DND-41 (cell line): ENCODE results near the gene PUM2.

ENCODE experiments used
- ATAC-seq: fragments of 200-7000 bp; cut with Tn5 transposase; 3 replicates; pipeline ENCODE4 v1.9.1; 2021; ENCODE audit warnings: low read depth; ENCODE audit not compliant: insufficient read depth
- DNase-seq: peaks from one replicate; pipeline ENCODE4 v3.0.0-alpha.2; 2020
- H2AFZ ChIP-seq: 2 replicates; pipeline ENCODE4 v1.6.0; 2012; ENCODE audit warnings: low read depth, low read length
- H3K27ac ChIP-seq: 2 replicates; pipeline ENCODE4 v1.5.1; 2012; ENCODE audit warnings: low read length, inconsistent platforms
- H3K27me3 ChIP-seq: fragments of 200-600 bp; sonication (generic); 2 replicates; pipeline ENCODE4 v1.6.0; 2012; ENCODE audit warnings: low read length, mild to moderate bottlenecking, inconsistent platforms; ENCODE audit not compliant: insufficient read depth, poor library complexity
- H3K36me3 ChIP-seq: 2 replicates; pipeline ENCODE4 v1.5.1; 2012; ENCODE audit warnings: low read length, inconsistent platforms; ENCODE audit not compliant: insufficient read depth
- H3K4me1 ChIP-seq: 2 replicates; pipeline ENCODE4 v1.5.1; 2012; ENCODE audit warnings: mild to moderate bottlenecking, low read length; ENCODE audit not compliant: insufficient read depth
- H3K4me2 ChIP-seq: 2 replicates; pipeline ENCODE4 v1.6.0; 2012; ENCODE audit warnings: mild to moderate bottlenecking, moderate library complexity, low read length, inconsistent platforms; ENCODE audit not compliant: insufficient read depth
- H3K4me3 ChIP-seq, 2 experiments: fragments of 200-600 bp in 1 of 2; shearing (Covaris generic) in 1 of 2; 2 replicates each; pipeline ENCODE4 v1.5.1; 2012 to 2016; ENCODE audit warnings: inconsistent platforms in 2 of 2, low read length in 2 of 2, mild to moderate bottlenecking in 2 of 2, low read depth in 1 of 2, moderate library complexity in 1 of 2
- H3K79me2 ChIP-seq: 2 replicates; pipeline ENCODE4 v1.6.0; 2012; ENCODE audit warnings: low read length, inconsistent platforms; ENCODE audit not compliant: insufficient read depth
- H3K9ac ChIP-seq: 2 replicates; pipeline ENCODE4 v1.6.0; 2012; ENCODE audit warnings: low read depth, mild to moderate bottlenecking, inconsistent platforms, low read length, moderate library complexity
- H3K9me3 ChIP-seq: 2 replicates; pipeline ENCODE4 v1.5.1; 2012; ENCODE audit warnings: low read length, moderate library complexity, mild to moderate bottlenecking, inconsistent platforms; ENCODE audit not compliant: insufficient read depth, severe bottlenecking
- H4K20me1 ChIP-seq: 2 replicates; pipeline ENCODE4 v1.6.0; 2012; ENCODE audit warnings: low read length; ENCODE audit not compliant: insufficient read depth
- EZH2 ChIP-seq: IDR thresholded peaks from 3 replicates; pipeline ENCODE4 v1.6.1; 2012; ENCODE audit warnings: borderline replicate concordance, low read depth, mild to moderate bottlenecking, moderate library complexity, low read length, inconsistent platforms; ENCODE audit not compliant: severe bottlenecking
- TF ChIP-seq, protein P1 (sequence below): IDR thresholded peaks from 2 replicates; pipeline ENCODE4 v1.5.1; 2012; ENCODE audit warnings: borderline replicate concordance, low read length, moderate library complexity, mild to moderate bottlenecking; ENCODE audit not compliant: poor library complexity, severe bottlenecking; ENCODE audit errors: extremely low read depth

PUM2 gene

GRCh38 chr2:20217041-20217970 is 133.3 kb downstream of the PUM2 start:
- Histone ChIP-seq H3K27me3 (peaks cover 4% of the 10 kb centered on the region), H3K27ac (no peak overlapping the region), H3K4me2 (no peak overlapping the region), H3K4me3 (no peak overlapping the region), H3K36me3 (no peaks in the 10 kb centered on the region), H3K9me3 (no peaks in the 10 kb centered on the region), H3K9ac (no peak overlapping the region), H3K79me2 (no peaks in the 10 kb centered on the region), H4K20me1 (0 out of 2 replicates have a peak, but pooled peaks cover 6% of the 10 kb centered on the region), H2AFZ (no peak overlapping the region), H3K4me1 (no peaks in the 10 kb centered on the region)
- DNase-seq, result no peak
- ATAC-seq, result no peak
- TF ChIP-seq, protein P1, sequence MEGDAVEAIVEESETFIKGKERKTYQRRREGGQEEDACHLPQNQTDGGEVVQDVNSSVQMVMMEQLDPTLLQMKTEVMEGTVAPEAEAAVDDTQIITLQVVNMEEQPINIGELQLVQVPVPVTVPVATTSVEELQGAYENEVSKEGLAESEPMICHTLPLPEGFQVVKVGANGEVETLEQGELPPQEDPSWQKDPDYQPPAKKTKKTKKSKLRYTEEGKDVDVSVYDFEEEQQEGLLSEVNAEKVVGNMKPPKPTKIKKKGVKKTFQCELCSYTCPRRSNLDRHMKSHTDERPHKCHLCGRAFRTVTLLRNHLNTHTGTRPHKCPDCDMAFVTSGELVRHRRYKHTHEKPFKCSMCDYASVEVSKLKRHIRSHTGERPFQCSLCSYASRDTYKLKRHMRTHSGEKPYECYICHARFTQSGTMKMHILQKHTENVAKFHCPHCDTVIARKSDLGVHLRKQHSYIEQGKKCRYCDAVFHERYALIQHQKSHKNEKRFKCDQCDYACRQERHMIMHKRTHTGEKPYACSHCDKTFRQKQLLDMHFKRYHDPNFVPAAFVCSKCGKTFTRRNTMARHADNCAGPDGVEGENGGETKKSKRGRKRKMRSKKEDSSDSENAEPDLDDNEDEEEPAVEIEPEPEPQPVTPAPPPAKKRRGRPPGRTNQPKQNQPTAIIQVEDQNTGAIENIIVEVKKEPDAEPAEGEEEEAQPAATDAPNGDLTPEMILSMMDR, result no peak
- TF ChIP-seq EZH2, result no peak

DNA sequence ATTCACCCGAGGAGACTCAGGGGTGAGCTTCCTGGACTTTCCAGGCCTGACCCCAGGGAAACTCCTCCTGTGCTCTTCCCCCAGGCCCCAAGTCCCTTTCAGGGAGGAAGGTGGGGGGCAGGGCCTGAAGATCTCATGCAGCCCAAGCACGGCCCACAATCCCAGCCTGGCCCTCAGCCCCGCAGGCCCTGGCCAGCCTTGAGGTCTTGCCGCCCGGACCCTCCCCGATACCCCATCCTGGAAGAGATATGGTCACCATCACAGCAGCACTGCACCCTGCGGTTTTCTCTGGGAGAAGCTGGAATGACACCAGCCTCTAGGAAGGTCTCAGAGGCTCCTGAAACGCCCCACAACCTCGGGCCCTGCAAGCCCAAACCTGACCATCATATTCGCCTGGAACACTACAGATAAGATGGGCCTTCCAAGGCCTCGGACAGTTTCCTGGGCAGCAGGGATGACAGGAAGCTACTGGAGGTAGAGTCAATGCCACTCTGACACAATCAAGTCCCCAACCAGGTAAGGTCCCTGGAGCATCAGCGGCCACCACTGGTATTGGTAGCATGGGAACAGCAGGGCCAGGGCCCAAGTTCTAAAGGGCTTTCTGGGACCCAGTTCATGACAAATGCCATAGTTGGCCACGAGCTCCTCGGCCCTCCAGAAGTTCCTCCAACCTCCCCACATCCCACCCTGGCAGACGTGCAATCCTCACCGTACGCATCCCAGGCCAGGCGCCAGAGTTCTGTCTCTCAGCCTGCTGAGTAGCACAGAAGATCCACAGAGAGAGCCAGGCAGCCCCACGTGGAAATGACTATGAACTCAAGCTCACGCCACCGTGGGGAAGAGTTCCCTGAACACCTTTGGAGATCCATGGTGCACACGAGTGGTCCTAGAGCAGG is 134.3 kb downstream of the PUM2 start:
- H3K79me2 ChIP-seq, result no peaks in the 10 kb centered on the region
- no peak overlapping the region for H3K4me2 ChIP-seq
- no peak overlapping the region for H3K27ac ChIP-seq
- TF ChIP-seq, protein P1, result no peak
- no peak for TF ChIP-seq EZH2
- H3K4me1 ChIP-seq, result no peaks in the 10 kb centered on the region
- H3K36me3 ChIP-seq, result no peaks in the 10 kb centered on the region
- no peak for ATAC-seq
- no peaks in the 10 kb centered on the region for H3K9me3 ChIP-seq
- H3K27me3 ChIP-seq, result peaks cover 10% of the 10 kb centered on the region
- H3K9ac ChIP-seq, result no peak overlapping the region
- 0 out of 2 replicates have a peak, but pooled peaks cover 6% of the 10 kb centered on the region for H4K20me1 ChIP-seq
- no peak overlapping the region for H2AFZ ChIP-seq
- H3K4me3 ChIP-seq, result no peak overlapping the region
- no peak for DNase-seq

- H3K36me3 ChIP-seq, result no peaks in the 10 kb centered on the region
- no peaks in the 10 kb centered on the region for H3K9me3 ChIP-seq
- ATAC-seq (no peak), DNase-seq (no peak)
- no peak overlapping the region for H2AFZ ChIP-seq
- peaks cover 15% of the 10 kb centered on the region for H3K27me3 ChIP-seq
- H3K4me3 ChIP-seq, result no peak overlapping the region
- H3K4me2 ChIP-seq, result no peak overlapping the region
- H4K20me1 ChIP-seq, result 0 out of 2 replicates have a peak, but pooled peaks cover 6% of the 10 kb centered on the region
- H3K79me2 ChIP-seq, result no peaks in the 10 kb centered on the region
- H3K4me1 ChIP-seq, result no peaks in the 10 kb centered on the region
- no peak overlapping the region for H3K9ac ChIP-seq
- H3K27ac ChIP-seq, result no peak overlapping the region
- no peak for TF ChIP-seq EZH2
Measured at GRCh38 chr2:20215183-20216040, 135.2 kb downstream of the PUM2 start.
